ENCODE measurements around the gene BACE1. TPM values are rescaled to one million over a fixed set of nuclear protein-coding genes. Genes with fewer than 3 reads are reported as not detected.

Gene BACE1
- total and polyA plus RNA-seq, 4 donors = 7.3 to 21.8 (median 14.1) TPM

- TF ChIP-seq, protein P1, sequence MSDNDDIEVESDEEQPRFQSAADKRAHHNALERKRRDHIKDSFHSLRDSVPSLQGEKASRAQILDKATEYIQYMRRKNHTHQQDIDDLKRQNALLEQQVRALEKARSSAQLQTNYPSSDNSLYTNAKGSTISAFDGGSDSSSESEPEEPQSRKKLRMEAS (IDR thresholded peaks at IDR 0.05) = no peak
- no peak for TF ChIP-seq HNF4A (conservative IDR thresholded peaks at IDR 0.05)
- TF ChIP-seq EGR1 (IDR thresholded peaks at IDR 0.05; ENCODE audit: low read depth in 2 of 2) = no peak
- TF ChIP-seq ATF3 (IDR thresholded peaks at IDR 0.05) = no peak
- no peak for TF ChIP-seq ZBTB33 (IDR thresholded peaks at IDR 0.05)
Measured at GRCh38 chr11:117345039-117345438, 29.0 kb upstream of the BACE1 start (continued).

GRCh38 chr11:117337076-117337475, 21.0 kb upstream of the BACE1 start:
- no peaks in the 10 kb centered on the region for H3K9me3 ChIP-seq (ENCODE audit: control insufficient read depth in 4 of 4, low read length in 3 of 4)
- no peak for DNase-seq (ENCODE audit: low spot score)
- H3K27ac ChIP-seq (ENCODE audit: low read depth in 1 of 2, low read length in 2 of 2) = no peak overlapping the region
- H3K36me3 ChIP-seq (ENCODE audit: control insufficient read depth in 4 of 4, insufficient read depth in 3 of 4, low read depth in 1 of 4, low read length in 3 of 4) = peaks cover 0 to 5% (median 3%) of the 10 kb centered on the region in 4 donors
- TF ChIP-seq ATF3 (IDR thresholded peaks at IDR 0.05) (no peak), SP1 (IDR thresholded peaks at IDR 0.05) (no peak), EGR1 (IDR thresholded peaks at IDR 0.05; ENCODE audit: low read depth in 2 of 2) (no peak), GABPA (IDR thresholded peaks at IDR 0.05 in 1 of 2, conservative IDR thresholded peaks at IDR 0.05 in 1 of 2) (no peak), RXRA (IDR thresholded peaks at IDR 0.05) (no peak), TAF1 (conservative IDR thresholded peaks at IDR 0.05) (no peak), NR2F2 (IDR thresholded peaks at IDR 0.05) (no peak), JUND (IDR thresholded peaks at IDR 0.05) (no peak), RAD21 (IDR thresholded peaks at IDR 0.05) (no peak), FOXA1 (IDR thresholded peaks at IDR 0.05) (no peak), ZBTB33 (IDR thresholded peaks at IDR 0.05) (no peak), HNF4G (IDR thresholded peaks at IDR 0.05) (no peak), REST (IDR thresholded peaks at IDR 0.05) (no peak), HNF4A (conservative IDR thresholded peaks at IDR 0.05) (no peak)
- TF ChIP-seq, protein P1 (IDR thresholded peaks at IDR 0.05) = no peak
- H3K9ac ChIP-seq (ENCODE audit: low read depth in 1 of 2, low read length in 2 of 2) = no peak overlapping the region
- 97% methylated on average over 4 of the region's 4 CpGs for WGBS
- H3K27me3 ChIP-seq (ENCODE audit: control insufficient read depth in 4 of 4, insufficient read depth in 4 of 4, low read length in 3 of 4) = no peaks in the 10 kb centered on the region
- no peaks in the 10 kb centered on the region for H3K4me1 ChIP-seq (ENCODE audit: control insufficient read depth in 4 of 4, insufficient read depth in 4 of 4, low read length in 3 of 4)
- no peak overlapping the region for H3K4me3 ChIP-seq (ENCODE audit: low read depth in 1 of 3, low read length in 3 of 3)
